Ascending aorta (tissue), 2 donors: ENCODE results near the gene PPM1L. TPM values are rescaled to one million over a fixed set of nuclear protein-coding genes. Genes with fewer than 3 reads are reported as not detected.
"Not testable (repeated sequence)": the region's sequence is repeated elsewhere in the genome, so short reads cannot be mapped to it uniquely, and the experiment has no call there.

Source experiments
- DNase-seq, 2 donors: peaks; one replicate each; pipeline ENCODE4 v3.0.0-alpha.2; 2019; ENCODE audit warnings: low spot score in 2 of 2
- H3K27ac ChIP-seq, 2 donors: fragments of 200-600 bp; sonication (generic); one replicate each; pipeline ENCODE4 v1.5.1; 2016 to 2017; ENCODE audit warnings: mild to moderate bottlenecking in 1 of 2
- H3K27me3 ChIP-seq: fragments of 200-600 bp; sonication (generic); one replicate; pipeline ENCODE4 v1.5.1; 2017
- H3K36me3 ChIP-seq, 2 donors: fragments of 200-600 bp; sonication (generic); one replicate each; pipeline ENCODE4 v1.5.1; 2016
- H3K4me1 ChIP-seq, 2 donors: fragments of 200-600 bp; sonication (generic); one replicate each; pipeline ENCODE4 v1.5.1; 2016 to 2017; ENCODE audit warnings: mild to moderate bottlenecking in 1 of 2
- H3K4me3 ChIP-seq, 2 donors: fragments of 200-600 bp; sonication (generic); one replicate each; pipeline ENCODE4 v1.5.1; 2016 to 2017; ENCODE audit warnings: mild to moderate bottlenecking in 1 of 2
- H3K9me3 ChIP-seq, 2 donors: fragments of 200-600 bp; sonication (generic); one replicate each; pipeline ENCODE4 v1.5.1; 2016
- intact Hi-C: fragments of 100-400 bp; cut with DNase I; formaldehyde crosslinking; loops from one replicate; pipeline ENCODE4 v1.15.1; 2023
- total RNA-seq: library from RNA; depleted of rRNA; stranded (reverse); fragments of >200 nt; gene quantifications from one replicate; pipeline ENCODE4 v1.1.0, GENCODE V29; 2016
- TF ChIP-seq, protein P1 (sequence below), 3 experiments: fragments of 200-600 bp in 2 of 3; fragments of 450-650 bp in 1 of 3; sonication (generic) in 2 of 3; IDR thresholded peaks; one replicate each; pipeline ENCODE4 v1.5.1; 2016 to 2019; ENCODE audit warnings: antibody characterized with exemption in 3 of 3, mild to moderate bottlenecking in 1 of 3, moderate library complexity in 1 of 3

PPM1L gene
- 20.3 TPM for total RNA-seq

DNA sequence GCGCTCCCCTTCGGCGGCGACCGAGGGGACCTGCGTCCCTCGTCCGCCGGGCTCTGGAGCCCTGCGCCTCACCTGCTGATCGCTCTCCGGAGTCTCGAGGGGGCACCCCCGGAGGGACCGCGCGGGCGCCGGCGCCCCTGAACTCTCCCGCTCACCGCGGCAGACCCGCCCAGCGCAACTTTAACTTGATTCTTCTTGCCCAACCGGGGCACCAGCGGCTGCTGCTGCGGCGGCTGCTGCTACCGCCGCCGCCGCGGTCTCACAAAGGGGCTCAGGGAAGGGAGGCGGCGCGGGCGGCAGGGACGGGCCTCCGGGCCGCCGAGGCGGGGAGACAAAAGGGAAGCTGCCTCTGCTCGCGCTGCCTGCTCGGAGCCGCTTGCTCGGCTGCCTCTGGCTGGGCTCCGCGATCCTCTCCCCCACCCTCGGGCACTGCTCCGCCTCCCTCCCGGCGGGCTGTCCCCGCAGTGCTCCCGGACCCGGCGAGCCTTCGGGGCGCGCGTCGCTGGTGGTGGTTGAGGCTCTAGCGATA, at the start of gene PPM1L:
Gene PPM1L, plus strand, starts transcription at position 456 of the 529 bp plus-strand sequence.
- TF ChIP-seq, protein P1, sequence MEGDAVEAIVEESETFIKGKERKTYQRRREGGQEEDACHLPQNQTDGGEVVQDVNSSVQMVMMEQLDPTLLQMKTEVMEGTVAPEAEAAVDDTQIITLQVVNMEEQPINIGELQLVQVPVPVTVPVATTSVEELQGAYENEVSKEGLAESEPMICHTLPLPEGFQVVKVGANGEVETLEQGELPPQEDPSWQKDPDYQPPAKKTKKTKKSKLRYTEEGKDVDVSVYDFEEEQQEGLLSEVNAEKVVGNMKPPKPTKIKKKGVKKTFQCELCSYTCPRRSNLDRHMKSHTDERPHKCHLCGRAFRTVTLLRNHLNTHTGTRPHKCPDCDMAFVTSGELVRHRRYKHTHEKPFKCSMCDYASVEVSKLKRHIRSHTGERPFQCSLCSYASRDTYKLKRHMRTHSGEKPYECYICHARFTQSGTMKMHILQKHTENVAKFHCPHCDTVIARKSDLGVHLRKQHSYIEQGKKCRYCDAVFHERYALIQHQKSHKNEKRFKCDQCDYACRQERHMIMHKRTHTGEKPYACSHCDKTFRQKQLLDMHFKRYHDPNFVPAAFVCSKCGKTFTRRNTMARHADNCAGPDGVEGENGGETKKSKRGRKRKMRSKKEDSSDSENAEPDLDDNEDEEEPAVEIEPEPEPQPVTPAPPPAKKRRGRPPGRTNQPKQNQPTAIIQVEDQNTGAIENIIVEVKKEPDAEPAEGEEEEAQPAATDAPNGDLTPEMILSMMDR (IDR thresholded peaks at IDR 0.05), result no peak
- H3K4me3 ChIP-seq, result peak within 1 kb of the TSS; percentile 86 to 97
- peak within 1 kb of the TSS; percentile 92 to 93 for H3K27ac ChIP-seq
- peaks cover 4 to 11% of the 10 kb centered on the region in 2 donors for H3K4me1 ChIP-seq
- DNase-seq, result peak; percentile 10 to 79
- intact Hi-C loops, result loop anchor here (1.0 to 5.0 kb wide), 9 partner anchors 45 to 661 kb away; partner anchors contain the start of genes KPNA4 and NMD3
- no peaks in the 10 kb centered on the region for H3K36me3 ChIP-seq
- no peaks in the 10 kb centered on the region for H3K9me3 ChIP-seq
- H3K27me3 ChIP-seq, result no peaks in the 10 kb centered on the region

- DNase-seq, result no peak
These were observed 48.7 kb upstream of the PPM1L start for GRCh38 chr3:160707187-160707794.

DNA sequence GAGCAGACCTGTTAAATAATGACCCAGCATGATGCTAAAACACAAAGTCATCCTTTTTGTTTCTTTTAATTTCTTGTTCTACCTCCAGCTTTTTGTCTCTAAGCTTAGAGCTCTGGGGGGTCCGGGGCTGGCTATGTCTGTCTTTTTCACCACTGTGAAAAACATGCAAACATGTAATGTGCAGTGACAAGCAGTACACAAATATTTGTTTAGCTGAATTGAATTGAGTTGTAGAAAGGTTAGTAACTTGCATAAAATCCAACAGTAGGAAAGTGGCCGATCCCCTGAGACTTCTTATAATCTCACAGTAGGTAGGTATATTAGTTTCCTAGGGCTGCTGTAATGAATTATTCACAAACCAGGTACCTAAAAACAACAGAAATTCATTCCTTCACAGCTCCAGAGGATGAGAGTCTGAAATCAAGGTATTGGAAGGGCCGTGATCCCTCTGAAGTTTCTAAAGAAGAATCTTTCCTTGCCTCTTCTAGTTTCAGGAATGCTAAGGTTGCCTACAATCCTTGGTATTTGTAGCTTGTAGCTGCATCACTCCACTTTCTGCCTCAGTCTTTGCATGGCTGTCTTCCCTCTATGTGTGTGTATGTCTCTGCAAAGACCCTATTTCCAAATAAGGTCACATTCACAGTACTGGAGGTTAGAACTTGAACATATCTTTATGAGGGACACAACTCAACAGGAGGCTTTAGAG, 46.4 kb upstream of the PPM1L start:
- intact Hi-C loops, result loop anchor here (10.0 kb wide), 1 partner anchor 715 kb away; no protein-coding TSS in a partner anchor
- no peaks in the 10 kb centered on the region for H3K4me1 ChIP-seq
- no peak for DNase-seq

More at GRCh38 chr3:160707187-160707794, 48.7 kb upstream of the PPM1L start:
- intact Hi-C loops, result loop anchor here (1.0 to 10.0 kb wide), 2 partner anchors 235 to 718 kb away; no protein-coding TSS in a partner anchor
- Histone ChIP-seq H3K9me3 (no peaks in the 10 kb centered on the region), H3K27ac (no peak overlapping the region), H3K4me3 (no peak overlapping the region), H3K27me3 (no peaks in the 10 kb centered on the region), H3K4me1 (no peaks in the 10 kb centered on the region), H3K36me3 (no peaks in the 10 kb centered on the region)
- TF ChIP-seq, protein P1 (IDR thresholded peaks at IDR 0.05), result peak in 2 of 3 experiments; percentile 56 to 62

GRCh38 chr3:160713144-160713543, 42.9 kb upstream of the PPM1L start:
- H3K27me3 ChIP-seq, intact Hi-C loops, H3K4me1 ChIP-seq, H3K4me3 ChIP-seq, H3K27ac ChIP-seq, H3K36me3 ChIP-seq, H3K9me3 ChIP-seq, DNase-seq: not testable (repeated sequence)

More for the DNA sequence above, 46.4 kb upstream of the PPM1L start:
- Histone ChIP-seq H3K9me3 (no peaks in the 10 kb centered on the region), H3K36me3 (no peaks in the 10 kb centered on the region), H3K27ac (no peak overlapping the region), H3K27me3 (no peaks in the 10 kb centered on the region), H3K4me3 (no peak overlapping the region)
- TF ChIP-seq, protein P1 (IDR thresholded peaks at IDR 0.05), result no peak

DNA sequence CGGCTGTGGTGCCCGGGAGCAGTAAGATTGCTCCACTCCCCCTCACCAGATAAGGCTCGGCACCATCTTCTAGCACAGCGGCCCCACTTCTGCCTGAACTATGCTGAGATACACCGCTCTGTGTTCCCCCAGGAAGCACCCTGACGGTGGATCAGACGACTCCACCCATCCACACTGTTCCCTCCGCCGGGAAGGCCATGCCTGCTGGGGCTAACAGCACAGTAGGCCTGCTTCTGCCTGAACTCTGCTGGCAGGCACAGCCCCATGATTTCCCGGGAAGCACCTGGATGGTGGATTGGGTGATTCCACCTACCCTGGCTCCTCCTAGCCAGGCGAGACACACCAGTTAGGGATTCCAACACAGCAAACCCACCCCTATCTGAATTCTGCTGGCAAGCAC, 36.3 kb upstream of the PPM1L start:
- H3K27ac ChIP-seq, result no peak overlapping the region
- TF ChIP-seq, protein P1 (IDR thresholded peaks at IDR 0.05), result no peak
- H3K4me1 ChIP-seq, result no peaks in the 10 kb centered on the region
- no peaks in the 10 kb centered on the region for H3K27me3 ChIP-seq
- intact Hi-C loops, result no loop called here
- H3K4me3 ChIP-seq, result no peak overlapping the region
- H3K9me3 ChIP-seq, result no peaks in the 10 kb centered on the region
- no peak for DNase-seq
- no peaks in the 10 kb centered on the region for H3K36me3 ChIP-seq
